H1 (cell line): ENCODE results near the gene TTC21A. TPM values are rescaled to one million over a fixed set of nuclear protein-coding genes. Genes with fewer than 3 reads are reported as not detected.

Source experiments
- microRNA-seq, 2 experiments: library from miRNA; unstranded; fragments of <30 nt; microRNA quantifications; one replicate each; pipeline versions ENCODE4 to v1.2.0, GENCODE V29; 2016 to 2020; ENCODE audit warnings: borderline microRNAs expressed in 2 of 2, borderline number of aligned reads in 2 of 2, borderline replicate concordance in 1 of 2
- polyA plus RNA-seq, 7 experiments: library from polyadenylated mRNA; depleted of rRNA in 3 of 7; stranded (reverse) in 5 of 7; unstranded in 2 of 7; fragments of >200 nt in 5 of 7; fragments of 200-250 nt in 2 of 7; gene quantifications; 1 replicate in 5 of 7; 2 replicates in 1 of 7; 4 replicates in 1 of 7; pipeline versions ENCODE4 v1.2.1 to v1.2.3, GENCODE V29; 2011 to 2013; ENCODE audit warnings: missing spikeins in 2 of 7, mixed read lengths in 2 of 7
- small RNA-seq: library from polyadenylated mRNA; stranded (forward); fragments of <200 nt; extraction: miRNeasy Mini kit (QIAGEN cat#:217004); gene quantifications from one replicate; pipeline ENCODE3, GENCODE V24; 2013; ENCODE audit not compliant: insufficient read depth
- total RNA-seq: library from RNA; stranded (reverse); fragmentation: NEBNext Ultra II Directional; extraction: Animal tissue kit (Norgen Biotek cat#: 25700); gene quantifications from 2 replicates; pipeline ENCODE4 v1.2.1, GENCODE V29; 2021

The TTC21A gene
- total and polyA plus RNA-seq, 2 of the 8 experiments (the other 6 are each of a cell fraction or from before 2014, with no cell fraction given), result 2.3 to 2.8 TPM

Small RNA genes lying within 50 kb of the gene (microRNA-seq; reads per million reads assigned to microRNA genes)
- 0 to 0.20 reads per million in 2 experiments for gene MIR6822

Small RNA genes lying within 50 kb of the gene (small RNA-seq; reads per million reads assigned to genes)
- not detected for gene RF00017

Other genes starting within 250 kb of the TTC21A start
- gene SCN11A, start 55.7 kb upstream of the TTC21A start, total RNA-seq, result 0.10 and 0.11 TPM in 2 replicates
- gene SCN11A, start 55.7 kb upstream of the TTC21A start, polyA plus RNA-seq (2011; rRNA removed), result 0.16 and 0.21 TPM in 2 replicates
- gene WDR48, start 55.7 kb upstream of the TTC21A start, total RNA-seq, result 47.8 and 54.1 TPM in 2 replicates
- gene WDR48, start 55.7 kb upstream of the TTC21A start, polyA plus RNA-seq (2011; rRNA removed), result 12.3 and 21.2 TPM in 2 replicates
- gene GORASP1, start 53 bp upstream of the TTC21A start, total RNA-seq, result 33.4 and 39.3 TPM in 2 replicates
- 33.5 and 45.0 TPM in 2 replicates for gene GORASP1, start 53 bp upstream of the TTC21A start, polyA plus RNA-seq (2011; rRNA removed)
- 7.1 and 8.3 TPM in 2 replicates for gene CSRNP1, start 45.9 kb downstream of the TTC21A start, total RNA-seq
- gene CSRNP1, start 45.9 kb downstream of the TTC21A start, polyA plus RNA-seq (2011; rRNA removed), result 6.7 and 10.9 TPM in 2 replicates
- not detected in 2 replicates for gene XIRP1, start 84.9 kb downstream of the TTC21A start, total RNA-seq
- not detected in 2 replicates for gene XIRP1, start 84.9 kb downstream of the TTC21A start, polyA plus RNA-seq (2011; rRNA removed)
- not detected in 2 replicates for gene CX3CR1, start 172.4 kb downstream of the TTC21A start, total RNA-seq
- 0.08 TPM in 2 replicates for gene CX3CR1, start 172.4 kb downstream of the TTC21A start, polyA plus RNA-seq (2011; rRNA removed)
- gene CCR8, start 222.0 kb downstream of the TTC21A start, total RNA-seq, result not detected in 2 replicates
- 0.33 and 0.35 TPM in 2 replicates for gene CCR8, start 222.0 kb downstream of the TTC21A start, polyA plus RNA-seq (2011; rRNA removed)